GM12878 (cell line): Measurements from ENCODE around the gene CFAP54. TPM values are rescaled to one million over a fixed set of nuclear protein-coding genes. Genes with fewer than 3 reads are reported as not detected.
"Not testable (repeated sequence)": the region's sequence is repeated elsewhere in the genome, so short reads cannot be mapped to it uniquely, and the experiment has no call there.

Source experiments
- ATAC-seq: fragments of 200-7000 bp; cut with Tn5 transposase; 3 replicates; pipeline ENCODE4 v1.9.1; 2020; ENCODE audit warnings: mild to moderate bottlenecking, moderate library complexity
- BruUV-seq: library from RNA; stranded (reverse); fragments of 400-500 nt; replicated peaks from 2 replicates; lab custom pipeline; 2021; lab: Mats Ljungman, UMichigan
- CTCF ChIA-PET: fragments of 300-600 bp; sonication (Branson Sonifier 250); formaldehyde crosslinking; extraction: SDS; loops from one replicate; lab custom pipeline; 2021; ENCODE audit warnings: inconsistent platforms; lab: Yijun Ruan, JAX
- POLR2A ChIA-PET: fragments of 350-600 bp; formaldehyde crosslinking; extraction: SDS; loops from one replicate; lab custom pipeline; 2021; ENCODE audit warnings: inconsistent platforms; lab: Charles Lee
- RAD21 ChIA-PET: fragments of 300-600 bp; sonication (Branson Sonifier 250); formaldehyde crosslinking; loops from one replicate; lab custom pipeline; 2023; ENCODE audit warnings: antibody characterized with exemption; ENCODE audit not compliant: unreplicated experiment; lab: Charles Lee
- SMC1A ChIA-PET: fragments of 300-600 bp; sonication (Branson Sonifier 250); formaldehyde crosslinking; loops from one replicate; lab custom pipeline; 2023; ENCODE audit not compliant: unreplicated experiment, uncharacterized antibody; lab: Charles Lee
- DNase-seq: peaks from one replicate; pipeline ENCODE4 v3.0.0-alpha.2; 2011; ENCODE audit warnings: low read depth, low spot score
- FAIRE-seq: peaks from 3 replicates; lab custom pipeline; 2011; peaks lifted over from hg19 to GRCh38; lab: Jason Lieb, UNC
- H2AFZ ChIP-seq: 2 replicates; pipeline ENCODE4 v1.6.0; 2011; ENCODE audit warnings: low read depth, low read length, control low read depth; ENCODE audit not compliant: control insufficient read depth
- H3K27ac ChIP-seq: 2 replicates; pipeline ENCODE4 v1.5.1; 2011; ENCODE audit warnings: control low read depth; ENCODE audit not compliant: control insufficient read depth, insufficient read depth
- H3K27me3 ChIP-seq, 2 experiments: replicated peaks in 1 of 2; 2 replicates each; pipeline versions ENCODE4 v1.6.0 to v1.6.1; 2011; ENCODE audit warnings: low read length in 1 of 2; ENCODE audit not compliant: control insufficient read depth in 2 of 2, insufficient read depth in 2 of 2
- H3K36me3 ChIP-seq, 2 experiments: 2 replicates each; pipeline ENCODE4 v1.5.1; 2011; ENCODE audit warnings: low read length in 1 of 2; ENCODE audit not compliant: control insufficient read depth in 2 of 2, insufficient read depth in 2 of 2
- H3K4me1 ChIP-seq: 2 replicates; pipeline ENCODE4 v1.6.1; 2011; ENCODE audit warnings: mild to moderate bottlenecking, low read length, moderate library complexity, mixed read lengths; ENCODE audit not compliant: control insufficient read depth, insufficient read depth
- H3K4me2 ChIP-seq: 2 replicates; pipeline ENCODE4 v1.6.0; 2011; ENCODE audit warnings: control low read depth; ENCODE audit not compliant: control insufficient read depth, insufficient read depth
- H3K4me3 ChIP-seq: fragments of 200-600 bp; sonication (generic); 2 replicates; pipeline ENCODE4 v1.5.1; 2016
- H3K79me2 ChIP-seq: 2 replicates; pipeline ENCODE4 v1.6.0; 2011; ENCODE audit warnings: low read length; ENCODE audit not compliant: control insufficient read depth, insufficient read depth
- H3K9ac ChIP-seq: 2 replicates; pipeline ENCODE4 v1.8.0; 2011; ENCODE audit warnings: low read length, control low read depth, mixed read lengths; ENCODE audit not compliant: control insufficient read depth, insufficient read depth
- H3K9me3 ChIP-seq: replicated peaks from 3 replicates; pipeline ENCODE4 v1.5.1; 2011; ENCODE audit warnings: mild to moderate bottlenecking, low read length; ENCODE audit not compliant: control insufficient read depth, insufficient read depth
- H4K20me1 ChIP-seq: 2 replicates; pipeline ENCODE4 v1.6.0; 2011; ENCODE audit not compliant: control insufficient read depth, insufficient read depth
- CHD4 ChIP-seq: fragments of 200-600 bp; sonication (generic); IDR thresholded peaks from 2 replicates; pipeline ENCODE4 v1.6.1; 2016; ENCODE audit warnings: mild to moderate bottlenecking
- MXI1 ChIP-seq: fragments of 150-350 bp; IDR thresholded peaks from 2 replicates; pipeline ENCODE4 v1.6.1; 2011; ENCODE audit warnings: low read depth, mild to moderate bottlenecking, inconsistent platforms, low read length, improper control_type of control experiment
- NFIC ChIP-seq: IDR thresholded peaks from 2 replicates; pipeline ENCODE4 v1.6.1; 2012; ENCODE audit warnings: low read depth, mild to moderate bottlenecking, inconsistent platforms, low read length, moderate library complexity
- POLR2AphosphoS2 ChIP-seq: IDR thresholded peaks from 2 replicates; pipeline ENCODE4 v1.6.1; 2011; ENCODE audit warnings: low read depth, mild to moderate bottlenecking, low read length, improper control_type of control experiment, moderate library complexity
- ZBTB11 ChIP-seq: fragments of 450-650 bp; formaldehyde crosslinking; IDR thresholded peaks from 2 replicates; pipeline ENCODE4 v1.5.0; 2022; ENCODE audit warnings: mild to moderate bottlenecking, missing genetic modification characterization
- WGBS: methylation state at CpG from one replicate; pipeline ENCODE4 v1.1.6; 2016; ENCODE audit warnings: low lambda C conversion rate; ENCODE audit not compliant: insufficient replicate concordance, insufficient coverage; ENCODE audit errors: missing lambda C conversion rate; 5-methylcytosine and 5-hydroxymethylcytosine counted together
- in situ Hi-C: fragments of 300-500 bp; cut with MboI; formaldehyde crosslinking; loops from 9 replicates; pipeline ENCODE4 v1.14.3; 2018; ENCODE audit warnings: mixed read lengths
- intact Hi-C: fragments of 100-400 bp; cut with micrococcal nuclease; formaldehyde crosslinking; loops from one replicate; pipeline ENCODE4 v1.14.2; 2022; ENCODE audit not compliant: unreplicated experiment
- polyA plus RNA-seq, 11 experiments: library from polyadenylated mRNA; depleted of rRNA in 4 of 11; unstranded in 6 of 11; stranded (reverse) in 5 of 11; fragments of >200 nt; fragmentation: Nextera tagmentation in 4 of 11; fragmentation: Illumina TruSeq in 1 of 11; extraction: Ambion mirVana in 4 of 11; extraction: Trizol in 1 of 11; gene quantifications; 1 replicate in 1 of 11; 2 replicates in 10 of 11; pipeline versions ENCODE4 v1.2.1 to v1.2.3, GENCODE V29; 2011 to 2016; ENCODE audit warnings: inconsistent platforms in 2 of 11, missing spikeins in 2 of 11, low read depth in 1 of 11
- total RNA-seq, 4 experiments: library from RNA; depleted of rRNA in 3 of 4; stranded (reverse); fragments of >200 nt in 3 of 4; fragmentation: Illumina TruSeq in 1 of 4; extraction: Trizol in 1 of 4; gene quantifications; 2 replicates each; pipeline versions ENCODE4 v1.2.1 to v1.2.3, GENCODE V29; 2013 to 2021

The CFAP54 gene
- total and polyA plus RNA-seq, 10 of the 15 experiments (the other 5 are each of a cell fraction or from before 2014, with no cell fraction given): 0.19 to 1.5 (median 0.56) TPM

DNA sequence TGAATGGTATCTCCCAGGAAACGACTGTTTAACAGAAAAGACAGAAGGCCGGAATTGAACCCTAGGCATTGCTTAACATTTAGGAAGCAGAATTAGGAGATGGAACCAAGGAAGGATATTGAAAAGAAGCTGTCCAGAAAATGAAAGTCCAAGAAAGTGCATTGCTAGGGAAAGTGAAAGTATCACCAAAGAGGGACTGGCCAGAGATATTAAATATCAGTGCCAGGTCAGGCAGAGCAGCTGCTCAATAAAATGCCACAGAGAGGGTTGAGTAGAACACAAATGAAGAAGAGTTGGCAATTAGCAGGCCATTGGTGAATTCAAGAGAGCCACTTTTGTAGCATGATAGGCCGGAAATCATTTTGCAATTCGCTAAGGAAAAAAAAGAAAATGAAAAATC is 101.6 kb downstream of the CFAP54 start (continued):
- TF ChIP-seq ZBTB11 (no peak), NFIC (no peak), MXI1 (no peak), POLR2AphosphoS2 (no peak), CHD4 (no peak)
- TF ChIP-seq, all 136 proteins: peak for 0

GRCh38 chr12:96604374-96604773 is 115.0 kb downstream of the CFAP54 start:
- H2AFZ ChIP-seq, H4K20me1 ChIP-seq, BruUV-seq, H3K9me3 ChIP-seq, H3K4me3 ChIP-seq, H3K36me3 ChIP-seq, DNase-seq, H3K9ac ChIP-seq, H3K4me2 ChIP-seq, CTCF ChIA-PET, RAD21 ChIA-PET, H3K4me1 ChIP-seq, in situ Hi-C loops, FAIRE-seq, H3K27ac ChIP-seq, H3K79me2 ChIP-seq, H3K27me3 ChIP-seq, ATAC-seq, intact Hi-C loops, POLR2A ChIA-PET, SMC1A ChIA-PET: not testable (repeated sequence)
- 69% methylated on average over 3 of the region's 3 CpGs for WGBS
